Hepatocyte (in vitro differentiated cells): ENCODE data around the gene GRID2IP.

Experiments
- EZH2 ChIP-seq: fragments of 200-600 bp; sonication (generic); IDR thresholded peaks from 2 replicates; pipeline ENCODE4 v1.6.1; 2016; ENCODE audit warnings: antibody characterized with exemption, mild to moderate bottlenecking, borderline replicate concordance
- EZH2phosphoT487 ChIP-seq: fragments of 200-600 bp; sonication (generic); IDR thresholded peaks from one replicate; pipeline ENCODE4 v1.6.1; 2018; ENCODE audit warnings: antibody characterized with exemption, mild to moderate bottlenecking, low read depth, moderate library complexity; ENCODE audit not compliant: unreplicated experiment, severe bottlenecking
- TF ChIP-seq, protein P1 (sequence below): fragments of 200-600 bp; sonication (generic); IDR thresholded peaks from 2 replicates; pipeline ENCODE4 v1.5.1; 2016; ENCODE audit warnings: antibody characterized with exemption, mild to moderate bottlenecking; ENCODE audit not compliant: poor library complexity

DNA sequence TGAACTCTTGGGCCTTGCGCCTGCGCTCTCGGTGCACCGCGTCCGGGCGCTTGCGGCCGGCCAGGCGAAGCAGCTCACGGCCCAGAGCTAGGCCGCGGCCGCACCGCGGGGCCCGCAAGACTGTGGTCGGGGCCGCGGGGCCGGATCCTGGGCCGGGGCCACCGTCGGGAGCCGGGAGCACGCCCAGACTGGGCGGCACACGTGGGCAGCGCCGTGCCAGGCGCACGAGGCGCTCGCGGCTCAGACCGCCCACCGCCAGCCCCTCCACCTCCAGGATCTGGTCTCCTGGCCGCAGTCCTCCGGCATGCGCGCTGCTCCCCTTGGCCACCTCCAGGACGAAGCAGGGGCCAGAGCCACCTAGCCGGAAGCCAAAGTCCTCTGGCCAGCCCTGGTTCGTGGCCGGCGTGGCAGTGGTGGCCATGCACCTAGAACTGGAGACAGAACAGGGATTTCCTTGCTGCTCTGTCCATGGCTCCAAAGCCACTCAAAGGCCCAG is at the start of gene GRID2IP:
- TF ChIP-seq, protein P1, sequence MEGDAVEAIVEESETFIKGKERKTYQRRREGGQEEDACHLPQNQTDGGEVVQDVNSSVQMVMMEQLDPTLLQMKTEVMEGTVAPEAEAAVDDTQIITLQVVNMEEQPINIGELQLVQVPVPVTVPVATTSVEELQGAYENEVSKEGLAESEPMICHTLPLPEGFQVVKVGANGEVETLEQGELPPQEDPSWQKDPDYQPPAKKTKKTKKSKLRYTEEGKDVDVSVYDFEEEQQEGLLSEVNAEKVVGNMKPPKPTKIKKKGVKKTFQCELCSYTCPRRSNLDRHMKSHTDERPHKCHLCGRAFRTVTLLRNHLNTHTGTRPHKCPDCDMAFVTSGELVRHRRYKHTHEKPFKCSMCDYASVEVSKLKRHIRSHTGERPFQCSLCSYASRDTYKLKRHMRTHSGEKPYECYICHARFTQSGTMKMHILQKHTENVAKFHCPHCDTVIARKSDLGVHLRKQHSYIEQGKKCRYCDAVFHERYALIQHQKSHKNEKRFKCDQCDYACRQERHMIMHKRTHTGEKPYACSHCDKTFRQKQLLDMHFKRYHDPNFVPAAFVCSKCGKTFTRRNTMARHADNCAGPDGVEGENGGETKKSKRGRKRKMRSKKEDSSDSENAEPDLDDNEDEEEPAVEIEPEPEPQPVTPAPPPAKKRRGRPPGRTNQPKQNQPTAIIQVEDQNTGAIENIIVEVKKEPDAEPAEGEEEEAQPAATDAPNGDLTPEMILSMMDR = no peak
- TF ChIP-seq EZH2 (no peak), EZH2phosphoT487 (no peak)
